Mesenchymal stem cell (in vitro differentiated cells and primary cell): ENCODE results near the gene KCND3.

Source experiments
- DNase-seq: peaks from one replicate; pipeline ENCODE4 v3.0.0-alpha.2; 2013
- H2AFZ ChIP-seq: one replicate; pipeline ENCODE4 v1.6.1; 2013; ENCODE audit warnings: low read depth, mild to moderate bottlenecking, control low read depth, inconsistent platforms, low read length, moderate library complexity
- H2AK5ac ChIP-seq: 2 replicates; pipeline ENCODE4 v1.6.1; 2013; ENCODE audit warnings: low read length, moderate library complexity, mild to moderate bottlenecking, inconsistent platforms; ENCODE audit not compliant: severe bottlenecking
- H2BK120ac ChIP-seq: one replicate; pipeline ENCODE4 v1.6.1; 2013; ENCODE audit warnings: low read depth, mild to moderate bottlenecking, inconsistent platforms, low read length, moderate library complexity
- H2BK12ac ChIP-seq, 2 experiments: one replicate each; pipeline ENCODE4 v1.6.1; 2013; ENCODE audit warnings: inconsistent platforms in 2 of 2, low read length in 2 of 2, mild to moderate bottlenecking in 2 of 2, moderate library complexity in 2 of 2, control low read depth in 1 of 2
- H2BK15ac ChIP-seq: one replicate; pipeline ENCODE4 v1.6.1; 2013; ENCODE audit warnings: mild to moderate bottlenecking, low read depth, inconsistent platforms; ENCODE audit not compliant: poor library complexity, severe bottlenecking
- H2BK5ac ChIP-seq: 2 replicates; pipeline ENCODE4 v1.6.1; 2013; ENCODE audit warnings: low read depth, mild to moderate bottlenecking, low read length, control low read depth, inconsistent platforms; ENCODE audit not compliant: poor library complexity, severe bottlenecking
- H3K14ac ChIP-seq, 2 experiments: one replicate each; pipeline ENCODE4 v1.6.1; 2013; ENCODE audit warnings: inconsistent platforms in 2 of 2, low read length in 2 of 2, control low read depth in 1 of 2, mild to moderate bottlenecking in 1 of 2, moderate library complexity in 1 of 2
- H3K18ac ChIP-seq, 2 experiments: one replicate each; pipeline ENCODE4 v1.6.1; 2013; ENCODE audit warnings: inconsistent platforms in 2 of 2, low read length in 2 of 2, control low read depth in 1 of 2, low read depth in 1 of 2, mild to moderate bottlenecking in 1 of 2
- H3K23ac ChIP-seq, 2 experiments: one replicate each; pipeline ENCODE4 v1.6.1; 2013; ENCODE audit warnings: inconsistent platforms in 2 of 2, low read length in 2 of 2, mild to moderate bottlenecking in 2 of 2, moderate library complexity in 2 of 2, control low read depth in 1 of 2
- H3K27ac ChIP-seq: 2 replicates; pipeline ENCODE4 v1.5.1; 2013; ENCODE audit warnings: mild to moderate bottlenecking, moderate library complexity, low read length, control low read depth, inconsistent platforms; ENCODE audit not compliant: poor library complexity, severe bottlenecking
- H3K27me3 ChIP-seq, 2 experiments: 2 replicates each; pipeline versions ENCODE4 v1.6.1 to v1.7.0; 2013; ENCODE audit warnings: low read length in 2 of 2, mild to moderate bottlenecking in 2 of 2, moderate library complexity in 2 of 2, control low read depth in 1 of 2, inconsistent platforms in 1 of 2; ENCODE audit not compliant: control insufficient read depth in 1 of 2, insufficient read depth in 1 of 2
- H3K36me3 ChIP-seq, 2 experiments: 2 replicates each; pipeline versions ENCODE4 v1.6.1 to v1.7.0; 2013; ENCODE audit warnings: low read length in 2 of 2, control low read depth in 1 of 2, inconsistent platforms in 1 of 2, low read depth in 1 of 2, mild to moderate bottlenecking in 1 of 2; ENCODE audit not compliant: insufficient read depth in 2 of 2, control insufficient read depth in 1 of 2
- H3K4ac ChIP-seq, 2 experiments: one replicate each; pipeline ENCODE4 v1.6.1; 2013; ENCODE audit warnings: inconsistent platforms in 2 of 2, low read length in 2 of 2, mild to moderate bottlenecking in 2 of 2, moderate library complexity in 2 of 2, control low read depth in 1 of 2, low read depth in 1 of 2
- H3K4me1 ChIP-seq: 2 replicates; pipeline ENCODE4 v1.6.1; 2013; ENCODE audit warnings: low read depth, low read length, control low read depth; ENCODE audit not compliant: control insufficient read depth, insufficient read depth
- H3K4me2 ChIP-seq: 2 replicates; pipeline ENCODE4 v1.6.1; 2013; ENCODE audit warnings: low read length, mild to moderate bottlenecking, inconsistent platforms; ENCODE audit not compliant: poor library complexity, severe bottlenecking
- H3K4me3 ChIP-seq, 2 experiments: 2 replicates each; pipeline versions ENCODE4 v1.5.1 to v1.7.0; 2013; ENCODE audit warnings: low read length in 2 of 2, mild to moderate bottlenecking in 2 of 2, control low read depth in 1 of 2, low read depth in 1 of 2; ENCODE audit not compliant: insufficient read depth in 1 of 2
- H3K79me1 ChIP-seq: replicated peaks from 2 replicates; pipeline ENCODE4 v1.6.1; 2013; ENCODE audit warnings: mild to moderate bottlenecking, control low read depth, low read length, inconsistent platforms; ENCODE audit not compliant: poor library complexity, severe bottlenecking
- H3K9ac ChIP-seq: 2 replicates; pipeline ENCODE4 v1.7.0; 2013; ENCODE audit warnings: mild to moderate bottlenecking, low read length, moderate library complexity
- H3K9me3 ChIP-seq: 2 replicates; pipeline ENCODE4 v1.7.0; 2013; ENCODE audit warnings: mild to moderate bottlenecking, low read length; ENCODE audit not compliant: control insufficient read depth
- H4K8ac ChIP-seq: one replicate; pipeline ENCODE4 v1.6.1; 2013; ENCODE audit warnings: inconsistent platforms, mild to moderate bottlenecking, low read length, moderate library complexity
- H4K91ac ChIP-seq: one replicate; pipeline ENCODE4 v1.6.1; 2013; ENCODE audit warnings: mild to moderate bottlenecking, low read length, inconsistent platforms
- WGBS: methylation state at CpG from one replicate; pipeline ENCODE4 v1.1.7; 2013; ENCODE audit warnings: mixed read lengths; 5-methylcytosine and 5-hydroxymethylcytosine counted together

The KCND3 gene

GRCh38 chr1:111867868-111868440 lies 121.5 kb downstream of the KCND3 start:
- Histone ChIP-seq H3K9ac (no peak overlapping the region), H3K27me3 (peaks cover 12 to 29% of the 10 kb centered on the region in 2 experiments), H3K36me3 (no peaks in the 10 kb centered on the region), H3K9me3 (no peaks in the 10 kb centered on the region), H2BK15ac (no peak overlapping the region), H3K27ac (no peak overlapping the region), H2AK5ac (no peak overlapping the region), H4K91ac (no peak overlapping the region), H3K18ac (no peak overlapping the region), H3K4me1 (no peaks in the 10 kb centered on the region), H3K4me2 (no peak overlapping the region), H2AFZ (no peak overlapping the region), H3K79me1 (no peaks in the 10 kb centered on the region), H3K4ac (no peak overlapping the region), H2BK120ac (no peak overlapping the region), H2BK12ac (no peak overlapping the region), H2BK5ac (no peak overlapping the region), H3K14ac (no peak overlapping the region), H3K23ac (no peak overlapping the region), H4K8ac (no peak overlapping the region), H3K4me3 (no peak overlapping the region)
- DNase-seq: no peak
- 69% methylated on average over 5 of the region's 6 CpGs for WGBS

GRCh38 chr1:111864862-111865261 lies 124.6 kb downstream of the KCND3 start:
- Histone ChIP-seq H3K18ac (no peak overlapping the region), H2BK15ac (no peak overlapping the region), H2BK12ac (no peak overlapping the region), H3K4me3 (no peak overlapping the region), H3K27me3 (peaks cover 0 to 21% of the 10 kb centered on the region in 2 experiments), H3K27ac (no peak overlapping the region), H3K79me1 (no peaks in the 10 kb centered on the region), H4K8ac (no peak overlapping the region), H2AK5ac (no peak overlapping the region), H2AFZ (no peak overlapping the region), H2BK5ac (no peak overlapping the region), H3K4me1 (no peaks in the 10 kb centered on the region), H2BK120ac (no peak overlapping the region), H3K4me2 (no peak overlapping the region), H3K4ac (no peak overlapping the region), H3K36me3 (no peaks in the 10 kb centered on the region), H3K23ac (no peak overlapping the region), H3K9me3 (no peaks in the 10 kb centered on the region), H3K9ac (no peak overlapping the region), H3K14ac (no peak overlapping the region), H4K91ac (no peak overlapping the region)
- WGBS: 14% methylated on average over 3 of the region's 3 CpGs
- DNase-seq: no peak

- Histone ChIP-seq H4K8ac (no peak overlapping the region), H2BK12ac (no peak overlapping the region), H3K4me2 (no peak overlapping the region), H3K4me1 (no peaks in the 10 kb centered on the region), H2BK15ac (no peak overlapping the region), H2AFZ (no peak overlapping the region), H3K14ac (no peak overlapping the region), H3K9ac (no peak overlapping the region), H2AK5ac (no peak overlapping the region), H2BK5ac (no peak overlapping the region), H2BK120ac (no peak overlapping the region), H3K4ac (no peak overlapping the region), H4K91ac (no peak overlapping the region), H3K18ac (no peak overlapping the region), H3K79me1 (no peaks in the 10 kb centered on the region), H3K9me3 (no peaks in the 10 kb centered on the region), H3K27ac (no peak overlapping the region), H3K36me3 (no peaks in the 10 kb centered on the region), H3K27me3 (peaks cover 0 to 31% of the 10 kb centered on the region in 2 experiments), H3K23ac (no peak overlapping the region), H3K4me3 (no peak overlapping the region)
- no peak for DNase-seq
- 76% methylated on average over 2 of the region's 3 CpGs for WGBS
Measured at GRCh38 chr1:111863401-111863800, 126.1 kb downstream of the KCND3 start.

- Histone ChIP-seq H3K4ac (no peak overlapping the region), H4K8ac (no peak overlapping the region), H3K9ac (no peak overlapping the region), H2AK5ac (no peak overlapping the region), H3K27ac (no peak overlapping the region), H2AFZ (no peak overlapping the region), H3K36me3 (no peaks in the 10 kb centered on the region), H3K18ac (no peak overlapping the region), H3K4me3 (no peak overlapping the region), H3K79me1 (no peaks in the 10 kb centered on the region), H3K9me3 (no peaks in the 10 kb centered on the region), H2BK5ac (no peak overlapping the region), H2BK12ac (no peak overlapping the region), H3K4me2 (no peak overlapping the region), H3K4me1 (no peaks in the 10 kb centered on the region), H2BK120ac (no peak overlapping the region), H3K27me3 (peaks cover 0 to 34% of the 10 kb centered on the region in 2 experiments), H2BK15ac (no peak overlapping the region), H4K91ac (no peak overlapping the region), H3K14ac (no peak overlapping the region), H3K23ac (no peak overlapping the region)
- DNase-seq: no peak
- WGBS: 83% methylated on average over 2 of the region's 3 CpGs
Measured at GRCh38 chr1:111862599-111862998, 126.9 kb downstream of the KCND3 start.
